PFSK-1 (cell line): Measurements from ENCODE around the gene PPP2R2C.

Source experiments
- POLR2AphosphoS5 ChIP-seq: IDR thresholded peaks from 2 replicates; pipeline ENCODE4 v1.6.1; 2012; ENCODE audit warnings: low read depth, mild to moderate bottlenecking, control low read depth, low read length, moderate library complexity
- REST ChIP-seq, 2 experiments: IDR thresholded peaks; 2 replicates each; pipeline versions ENCODE4 v1.6.1 to v1.8.0; 2011 to 2012; ENCODE audit warnings: low read depth in 2 of 2, low read length in 2 of 2, control low read depth in 1 of 2, inconsistent platforms in 1 of 2, mild to moderate bottlenecking in 1 of 2, moderate library complexity in 1 of 2; ENCODE audit not compliant: insufficient read depth in 1 of 2
- TAF1 ChIP-seq: IDR thresholded peaks from 2 replicates; pipeline ENCODE4 v1.6.1; 2012; ENCODE audit warnings: low read length, control low read depth, borderline replicate concordance; ENCODE audit not compliant: insufficient read depth

- TF ChIP-seq POLR2AphosphoS5 (no peak), REST (IDR thresholded peaks at IDR 0.05; ENCODE audit: insufficient read depth in 1 of 2, low read depth in 2 of 2, low read length in 2 of 2) (no peak), TAF1 (no peak)
Measured at GRCh38 chr4:6299875-6300274, 172.5 kb downstream of the PPP2R2C start.
